NCI-H524 treated with DMSO at 0.1 percent for 48 hours (cell line): ENCODE data around the gene SLC25A52.
"Not testable (repeated sequence)": the region's sequence is repeated elsewhere in the genome, so short reads cannot be mapped to it uniquely, and the experiment has no call there.

Experiments used
- DNase-seq: peaks from one replicate; lab custom pipeline; 2025; lab: John Stamatoyannopoulos, UW

SLC25A52 gene

GRCh38 chr18:31740180-31740579 is 20.5 kb downstream of the SLC25A52 start:
- DNase-seq = no peak

GRCh38 chr18:31739651-31740050 is 21.0 kb downstream of the SLC25A52 start:
- no peak for DNase-seq

DNA sequence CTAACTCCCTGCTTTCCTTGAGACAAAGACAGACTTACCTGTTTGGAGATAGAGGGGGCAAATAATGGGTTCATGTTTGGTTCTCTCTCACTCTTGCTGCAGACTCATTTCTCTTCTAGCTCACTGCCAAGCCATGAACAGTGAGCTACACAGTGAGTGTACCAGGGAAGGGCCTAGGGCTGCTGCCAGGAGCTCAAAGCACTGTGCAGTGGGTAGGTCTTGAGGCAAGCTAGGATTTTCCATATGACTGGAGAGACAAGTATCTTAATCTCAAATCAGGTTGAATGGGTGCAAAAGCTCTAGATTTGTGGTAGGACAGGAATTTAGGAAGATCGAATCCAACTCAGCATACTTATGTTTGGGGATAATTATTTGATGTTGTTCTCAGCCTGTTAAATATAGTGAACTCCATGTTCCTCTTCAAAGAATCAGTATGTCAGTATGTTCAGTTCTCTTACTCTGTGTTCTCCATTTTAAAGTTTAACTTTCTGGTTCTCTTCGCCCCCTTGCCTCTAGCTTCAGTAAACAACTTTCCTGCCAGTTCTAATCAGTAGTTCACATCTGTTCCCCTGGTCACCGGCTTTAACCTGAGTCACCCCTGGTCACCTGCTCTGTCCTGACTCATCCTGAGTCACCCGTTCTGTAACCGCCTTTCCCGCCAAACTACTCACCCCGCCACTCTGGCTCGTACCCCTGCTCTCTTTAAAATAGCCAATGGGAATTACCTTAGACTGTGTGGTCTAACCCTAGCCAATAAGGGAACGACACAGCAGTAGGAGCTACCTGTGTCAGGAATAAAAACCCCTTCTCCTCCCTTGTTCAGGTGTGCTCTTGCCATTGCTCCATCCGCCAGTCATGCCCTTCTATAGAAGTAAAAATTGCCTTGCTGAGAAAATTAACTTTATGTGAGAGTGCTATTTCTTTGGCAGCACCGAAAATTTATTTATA is 21.9 kb downstream of the SLC25A52 start:
- no peak for DNase-seq

GRCh38 chr18:31736630-31737029 is 24.1 kb downstream of the SLC25A52 start:
- DNase-seq = no peak

- DNase-seq = no peak
Measured at GRCh38 chr18:31731628-31732027, 29.1 kb downstream of the SLC25A52 start.

DNA sequence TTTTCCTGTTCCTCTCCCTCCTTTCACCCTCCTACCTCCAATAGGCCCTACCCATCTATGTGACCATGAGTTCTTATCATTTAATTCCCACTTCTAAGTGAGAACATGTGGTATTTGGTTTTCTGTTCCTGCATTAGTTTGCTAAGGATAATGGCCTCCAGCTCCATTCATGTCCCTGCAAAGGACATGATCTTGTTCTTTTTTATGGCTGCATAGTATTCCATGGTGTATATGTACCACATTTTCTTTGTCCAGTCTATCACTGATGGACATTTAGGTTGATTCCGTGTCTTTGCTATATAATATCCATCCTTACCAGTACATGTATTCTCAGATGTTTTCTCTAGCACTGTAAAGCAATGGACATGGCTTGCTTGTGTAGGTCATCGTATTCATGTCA is 31.5 kb downstream of the SLC25A52 start:
- not testable (repeated sequence) for DNase-seq

DNA sequence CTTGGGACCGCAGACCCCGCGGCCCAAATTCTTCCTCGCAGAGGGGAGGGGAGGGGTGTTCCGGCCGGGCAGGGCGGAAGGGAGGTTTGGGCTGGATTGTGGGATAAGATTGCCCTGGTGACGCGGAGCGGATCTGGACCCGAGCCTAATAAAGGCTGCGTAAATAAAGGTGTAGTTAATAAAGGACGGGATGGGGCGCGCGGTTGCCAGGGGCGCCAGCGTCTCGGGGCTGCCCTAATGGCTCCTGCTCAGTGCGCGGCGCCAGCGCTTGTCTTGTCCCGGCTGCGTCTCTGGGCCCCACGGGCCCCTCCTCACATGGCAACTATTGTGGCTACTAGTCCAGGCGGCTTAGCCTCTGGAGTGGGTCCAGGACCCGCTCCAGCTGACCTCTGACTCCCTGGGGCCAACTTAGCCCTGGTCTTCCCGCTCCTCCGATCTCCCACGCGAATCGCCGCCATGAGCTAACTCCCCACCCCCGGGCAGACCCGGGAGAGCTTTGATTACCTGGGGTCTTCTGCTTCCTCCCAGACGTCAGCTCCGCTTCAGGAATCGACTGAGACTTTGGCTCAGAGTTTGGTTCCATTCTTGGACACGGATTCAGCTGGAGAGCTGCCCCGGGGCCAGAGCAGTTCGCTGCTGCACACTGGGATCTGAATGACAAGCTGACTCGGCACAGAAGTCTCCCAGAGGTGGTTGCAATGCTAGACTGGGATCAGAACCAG is 36.5 kb downstream of the SLC25A52 start:
- DNase-seq = no peak

GRCh38 chr18:31723639-31723989 is 37.1 kb downstream of the SLC25A52 start:
- no peak for DNase-seq

GRCh38 chr18:31722369-31722957 is 38.2 kb downstream of the SLC25A52 start:
- DNase-seq = peak; percentile 46

- DNase-seq = no peak
Measured at GRCh38 chr18:31721601-31722000, 39.1 kb downstream of the SLC25A52 start.

- DNase-seq = no peak
Measured at GRCh38 chr18:31720867-31721266, 39.8 kb downstream of the SLC25A52 start.

- no peak for DNase-seq
Measured at GRCh38 chr18:31719363-31720006, 41.2 kb downstream of the SLC25A52 start.

DNA sequence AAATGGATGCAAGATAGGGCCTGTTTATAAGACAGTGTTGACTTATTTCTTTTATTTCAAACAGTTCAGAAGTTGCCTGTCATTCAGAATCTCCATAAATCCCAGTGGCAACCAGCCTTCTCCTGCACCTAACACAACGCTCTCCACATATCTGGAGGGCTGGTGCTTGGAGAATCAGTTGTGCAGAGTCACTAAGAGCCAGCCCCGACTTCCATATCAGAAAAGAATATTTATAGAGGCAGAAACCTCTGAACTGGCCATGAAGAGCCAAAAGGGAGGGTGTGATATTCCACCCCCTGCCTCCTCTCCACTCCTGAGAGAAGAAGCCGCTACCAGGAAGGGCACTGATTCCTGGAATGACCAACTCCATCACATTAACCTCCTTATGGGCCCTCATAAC is 42.3 kb downstream of the SLC25A52 start:
- no peak for DNase-seq

DNA sequence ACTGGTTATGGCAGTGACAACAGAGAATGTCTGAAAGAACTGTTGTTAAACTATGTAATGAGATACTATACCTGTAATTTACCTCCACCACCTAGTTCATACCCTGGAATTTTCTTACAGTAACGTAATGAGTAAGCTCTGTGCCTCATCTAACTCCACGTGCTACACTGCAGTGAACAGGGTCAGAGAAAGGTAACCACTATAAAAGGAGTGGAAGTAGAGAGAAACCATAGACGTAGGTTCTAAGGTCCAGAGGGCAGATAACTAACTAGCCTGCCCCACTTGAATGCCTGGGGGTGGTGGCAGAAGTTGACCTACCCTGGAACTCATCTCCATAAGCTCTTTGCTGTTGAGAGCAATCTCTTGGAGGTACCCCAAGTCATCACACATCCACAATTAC is 44.3 kb downstream of the SLC25A52 start:
- no peak for DNase-seq

GRCh38 chr18:31711365-31712172 is 49.1 kb downstream of the SLC25A52 start:
- DNase-seq = no peak

DNA sequence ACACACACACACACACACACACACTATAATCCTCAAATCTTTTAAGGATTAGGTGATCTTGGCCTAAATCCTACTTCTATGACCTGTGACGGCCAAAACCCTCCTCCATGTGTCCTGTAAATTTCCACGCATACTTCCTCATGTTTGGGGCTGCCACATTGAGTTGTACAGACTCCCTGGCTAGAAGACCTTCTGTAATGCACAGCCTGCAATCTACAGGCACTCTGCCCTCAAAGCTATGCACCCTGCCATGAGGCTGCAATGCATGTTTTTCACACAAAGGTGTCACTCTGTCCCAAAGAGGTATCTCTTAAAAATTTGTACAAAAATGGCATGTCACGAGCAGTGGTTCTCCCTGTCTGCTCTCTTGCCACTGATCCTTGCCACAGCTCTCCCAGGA is 49.9 kb downstream of the SLC25A52 start:
- DNase-seq = no peak
